Sigmoid colon (tissue), 4 donors: ENCODE results near the gene CSTF2.

ENCODE experiments used
- EP300 ChIP-seq, 4 donors: sonication (generic); formaldehyde crosslinking; IDR thresholded peaks; one replicate each; pipeline ENCODE4 v1.6.1; 2017; ENCODE audit warnings: antibody characterized with exemption in 4 of 4
- POLR2A ChIP-seq, 2 donors: fragments of 450-650 bp; IDR thresholded peaks; one replicate each; pipeline ENCODE4 v1.6.1; 2016; ENCODE audit warnings: antibody characterized with exemption in 2 of 2, mild to moderate bottlenecking in 2 of 2, moderate library complexity in 2 of 2
- TF ChIP-seq, protein P1 (sequence below), 4 experiments: fragments of 450-650 bp in 3 of 4; fragments of 200-600 bp in 1 of 4; IDR thresholded peaks; one replicate each; pipeline ENCODE4 v1.5.1; 2016 to 2019; ENCODE audit warnings: antibody characterized with exemption in 4 of 4, mild to moderate bottlenecking in 3 of 4, moderate library complexity in 2 of 4

DNA sequence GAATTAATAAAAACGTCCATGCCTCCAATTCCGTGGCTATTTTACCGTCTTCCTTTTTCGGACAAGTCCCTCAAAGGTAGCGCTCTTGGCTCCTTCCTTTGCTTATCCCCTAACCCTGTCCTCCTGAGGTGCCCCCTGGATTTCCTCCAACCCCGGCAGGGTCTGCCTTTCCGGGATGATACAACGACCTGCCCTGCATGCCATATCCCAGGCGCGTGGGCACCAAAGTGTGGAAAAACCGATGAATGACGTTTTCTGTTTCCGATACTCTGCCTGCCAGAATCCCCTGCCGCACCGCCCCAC lies 706 bp upstream of the CSTF2 start:
- TF ChIP-seq, protein P1, sequence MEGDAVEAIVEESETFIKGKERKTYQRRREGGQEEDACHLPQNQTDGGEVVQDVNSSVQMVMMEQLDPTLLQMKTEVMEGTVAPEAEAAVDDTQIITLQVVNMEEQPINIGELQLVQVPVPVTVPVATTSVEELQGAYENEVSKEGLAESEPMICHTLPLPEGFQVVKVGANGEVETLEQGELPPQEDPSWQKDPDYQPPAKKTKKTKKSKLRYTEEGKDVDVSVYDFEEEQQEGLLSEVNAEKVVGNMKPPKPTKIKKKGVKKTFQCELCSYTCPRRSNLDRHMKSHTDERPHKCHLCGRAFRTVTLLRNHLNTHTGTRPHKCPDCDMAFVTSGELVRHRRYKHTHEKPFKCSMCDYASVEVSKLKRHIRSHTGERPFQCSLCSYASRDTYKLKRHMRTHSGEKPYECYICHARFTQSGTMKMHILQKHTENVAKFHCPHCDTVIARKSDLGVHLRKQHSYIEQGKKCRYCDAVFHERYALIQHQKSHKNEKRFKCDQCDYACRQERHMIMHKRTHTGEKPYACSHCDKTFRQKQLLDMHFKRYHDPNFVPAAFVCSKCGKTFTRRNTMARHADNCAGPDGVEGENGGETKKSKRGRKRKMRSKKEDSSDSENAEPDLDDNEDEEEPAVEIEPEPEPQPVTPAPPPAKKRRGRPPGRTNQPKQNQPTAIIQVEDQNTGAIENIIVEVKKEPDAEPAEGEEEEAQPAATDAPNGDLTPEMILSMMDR (IDR thresholded peaks at IDR 0.05), result no peak
- no peak for TF ChIP-seq EP300 (IDR thresholded peaks at IDR 0.05)
- TF ChIP-seq POLR2A (IDR thresholded peaks at IDR 0.05), result no peak
